Measurements from ENCODE around the gene AEBP1.

AEBP1 gene

GRCh38 chr7:44154703-44155102, 50.6 kb downstream of the AEBP1 start:
- no peak for DNase-seq (ENCODE audit: low read depth in 2 of 2)
- TF ChIP-seq CTCF (IDR thresholded peaks at IDR 0.05; ENCODE audit: low read depth, low read length), result no peak
- H3K4me3 ChIP-seq (replicated peaks in 1 of 2; ENCODE audit: low read depth in 2 of 2, low read length in 2 of 2), result no peak overlapping the region

GRCh38 chr7:44155191-44156185, 51.3 kb downstream of the AEBP1 start:
- H3K4me3 ChIP-seq (replicated peaks in 1 of 2; ENCODE audit: low read depth in 2 of 2, low read length in 2 of 2), result no peak overlapping the region
- no peak for DNase-seq (ENCODE audit: low read depth in 2 of 2)
- TF ChIP-seq CTCF (IDR thresholded peaks at IDR 0.05; ENCODE audit: low read depth, low read length), result no peak

- DNase-seq (ENCODE audit: low read depth in 2 of 2), result no peak
- TF ChIP-seq CTCF (IDR thresholded peaks at IDR 0.05; ENCODE audit: low read depth, low read length), result no peak
- no peak overlapping the region for H3K4me3 ChIP-seq (replicated peaks in 1 of 2; ENCODE audit: low read depth in 2 of 2, low read length in 2 of 2)
These were observed 52.4 kb downstream of the AEBP1 start for GRCh38 chr7:44156453-44157010.

GRCh38 chr7:44157116-44158080, 53.3 kb downstream of the AEBP1 start:
- DNase-seq (ENCODE audit: low read depth in 2 of 2), result no peak
- no peak for TF ChIP-seq CTCF (IDR thresholded peaks at IDR 0.05; ENCODE audit: low read depth, low read length)
- H3K4me3 ChIP-seq (replicated peaks in 1 of 2; ENCODE audit: low read depth in 2 of 2, low read length in 2 of 2), result no peak overlapping the region

DNA sequence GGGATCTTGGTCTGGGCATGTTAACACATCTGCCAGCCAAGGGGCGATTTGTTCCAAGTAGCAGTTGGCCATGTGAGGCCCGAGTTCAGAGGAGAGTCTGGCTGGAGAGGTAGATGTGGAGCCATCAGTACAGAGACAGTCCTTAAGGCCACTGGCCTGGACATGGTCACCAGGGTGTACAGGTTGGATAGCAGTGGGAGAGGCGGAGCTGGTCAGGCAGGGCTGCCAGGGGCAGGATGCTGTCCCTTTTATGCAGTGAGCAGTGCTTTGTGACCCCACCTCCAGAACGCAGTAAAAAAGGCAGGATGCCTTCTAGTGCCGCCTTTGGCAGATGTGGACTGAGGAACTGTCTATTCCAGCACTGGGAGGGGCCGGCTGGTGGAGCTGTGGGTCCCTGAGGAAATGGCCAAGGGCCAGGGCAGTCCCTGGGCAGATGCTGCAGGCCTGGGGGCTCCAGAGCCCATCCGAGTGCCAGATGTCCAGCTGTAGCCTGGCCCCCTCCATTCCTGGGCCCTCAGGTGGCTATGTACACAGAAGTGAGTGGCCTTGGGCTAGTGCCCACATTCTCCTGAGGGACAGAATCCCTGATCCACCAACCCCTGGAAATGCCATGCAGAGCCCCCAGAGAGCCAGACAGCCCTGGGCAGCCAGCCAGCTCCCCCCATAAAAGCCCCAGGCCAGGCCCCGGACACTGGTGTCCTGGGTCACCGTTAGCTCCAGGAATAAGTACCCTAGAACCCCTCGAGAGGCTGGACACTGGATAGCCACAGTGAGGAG, 54.1 kb downstream of the AEBP1 start:
- no peak for DNase-seq (ENCODE audit: low read depth in 2 of 2)
- TF ChIP-seq CTCF (IDR thresholded peaks at IDR 0.05; ENCODE audit: low read depth, low read length), result no peak
- H3K4me3 ChIP-seq (replicated peaks in 1 of 2; ENCODE audit: low read depth in 2 of 2, low read length in 2 of 2), result no peak overlapping the region

Data from cardiac fibroblast (primary cell).